NCI-H1436 (cell line): Measurements from ENCODE around the gene PRKG1.
"Not testable (repeated sequence)": the region's sequence is repeated elsewhere in the genome, so short reads cannot be mapped to it uniquely, and the experiment has no call there.

Experiments
- DNase-seq: peaks from one replicate; lab custom pipeline; 2025; lab: John Stamatoyannopoulos, UW

The PRKG1 gene

GRCh38 chr10:51227897-51228713, 153.8 kb downstream of the PRKG1 start:
- no peak for DNase-seq

- DNase-seq = no peak
Observed at GRCh38 chr10:51228714-51229100, 154.4 kb downstream of the PRKG1 start.

- no peak for DNase-seq
Observed at GRCh38 chr10:51230887-51231585, 156.7 kb downstream of the PRKG1 start.

- no peak for DNase-seq
Observed at GRCh38 chr10:51231754-51232153, 157.5 kb downstream of the PRKG1 start.

- no peak for DNase-seq
Observed at GRCh38 chr10:51233337-51234100, 159.2 kb downstream of the PRKG1 start.

GRCh38 chr10:51235865-51236264, 161.6 kb downstream of the PRKG1 start:
- DNase-seq = no peak

GRCh38 chr10:51239006-51239405, 164.7 kb downstream of the PRKG1 start:
- no peak for DNase-seq

- no peak for DNase-seq
Observed at GRCh38 chr10:51241461-51241860, 167.2 kb downstream of the PRKG1 start.

GRCh38 chr10:51242393-51242792, 168.1 kb downstream of the PRKG1 start:
- DNase-seq = no peak

GRCh38 chr10:51244309-51244708, 170.0 kb downstream of the PRKG1 start:
- no peak for DNase-seq

GRCh38 chr10:51244748-51245490, 170.6 kb downstream of the PRKG1 start:
- DNase-seq = no peak

GRCh38 chr10:51246156-51246555, 171.9 kb downstream of the PRKG1 start:
- no peak for DNase-seq

- DNase-seq = no peak
Observed at GRCh38 chr10:51250278-51250920, 176.1 kb downstream of the PRKG1 start.

- no peak for DNase-seq
Observed at GRCh38 chr10:51251110-51251509, 176.8 kb downstream of the PRKG1 start.

- no peak for DNase-seq
Observed at GRCh38 chr10:51255381-51255780, 181.1 kb downstream of the PRKG1 start.

- DNase-seq = no peak
Observed at GRCh38 chr10:51257511-51258248, 183.4 kb downstream of the PRKG1 start.

GRCh38 chr10:51260376-51260775, 186.1 kb downstream of the PRKG1 start:
- no peak for DNase-seq

GRCh38 chr10:51266496-51266895, 192.2 kb downstream of the PRKG1 start:
- DNase-seq = no peak

- DNase-seq = not testable (repeated sequence)
Observed at GRCh38 chr10:51267980-51268570, 193.8 kb downstream of the PRKG1 start.

GRCh38 chr10:51269821-51270220, 195.5 kb downstream of the PRKG1 start:
- no peak for DNase-seq
